GM23338 (cell line): ENCODE results near the gene RCVRN. TPM values are rescaled to one million over a fixed set of nuclear protein-coding genes. Genes with fewer than 3 reads are reported as not detected.

ENCODE experiments used
- ATAC-seq: fragments of 200-7000 bp; cut with Tn5 transposase; 3 replicates; pipeline ENCODE4 v1.9.1; 2020
- DNase-seq: peaks from one replicate; pipeline ENCODE4 v3.0.0-alpha.2; 2015; ENCODE audit warnings: low spot score
- H2AFZ ChIP-seq: fragments of 200-600 bp; sonication (generic); 2 replicates; pipeline ENCODE4 v1.8.0; 2016; ENCODE audit warnings: antibody characterized with exemption, mild to moderate bottlenecking, moderate library complexity
- H3F3A ChIP-seq: fragments of 200-600 bp; sonication (generic); replicated peaks from 2 replicates; pipeline ENCODE4 v1.8.0; 2017; ENCODE audit warnings: antibody characterized with exemption, mixed run types, low read depth
- H3K27ac ChIP-seq: fragments of 200-600 bp; sonication (generic); 2 replicates; pipeline ENCODE4 v1.6.1; 2016; ENCODE audit warnings: low read depth
- H3K27me3 ChIP-seq: fragments of 200-600 bp; sonication (generic); 2 replicates; pipeline ENCODE4 v1.8.0; 2016; ENCODE audit warnings: mild to moderate bottlenecking, mixed run types, moderate library complexity; ENCODE audit not compliant: insufficient read depth
- H3K36me3 ChIP-seq: fragments of 200-600 bp; sonication (generic); 2 replicates; pipeline ENCODE4 v1.8.0; 2016; ENCODE audit warnings: mild to moderate bottlenecking; ENCODE audit not compliant: insufficient read depth
- H3K4me1 ChIP-seq: fragments of 200-600 bp; sonication (generic); 2 replicates; pipeline ENCODE4 v1.8.0; 2016; ENCODE audit warnings: mild to moderate bottlenecking, moderate library complexity; ENCODE audit not compliant: insufficient read depth
- H3K4me2 ChIP-seq: fragments of 200-600 bp; sonication (generic); 2 replicates; pipeline ENCODE4 v1.7.1; 2017; ENCODE audit warnings: mixed run types
- H3K4me3 ChIP-seq: fragments of 200-600 bp; sonication (generic); 2 replicates; pipeline ENCODE4 v1.6.1; 2016; ENCODE audit warnings: mixed run types
- H3K79me2 ChIP-seq: fragments of 200-600 bp; sonication (generic); replicated peaks from 2 replicates; pipeline ENCODE4 v1.8.0; 2017; ENCODE audit warnings: mild to moderate bottlenecking; ENCODE audit not compliant: insufficient read depth
- H3K9me2 ChIP-seq: fragments of 200-600 bp; sonication (generic); 2 replicates; pipeline ENCODE4 v1.8.0; 2017; ENCODE audit not compliant: insufficient read depth
- H4K20me1 ChIP-seq: fragments of 200-600 bp; sonication (generic); replicated peaks from 2 replicates; pipeline ENCODE4 v1.8.0; 2017; ENCODE audit warnings: mild to moderate bottlenecking; ENCODE audit not compliant: insufficient read depth
- H3K27ac Mint-ChIP-seq: 2 replicates; pipeline ENCODE4 v1.8.0; 2020; ENCODE audit warnings: inconsistent platforms, mild to moderate bottlenecking, moderate library complexity, mixed read lengths
- H3K27me3 Mint-ChIP-seq: 3 replicates; pipeline ENCODE4 v1.8.0; 2022; ENCODE audit warnings: low read depth, mild to moderate bottlenecking, moderate library complexity, mixed read lengths, inconsistent platforms; ENCODE audit not compliant: insufficient read depth, poor library complexity
- H3K36me3 Mint-ChIP-seq: 3 replicates; pipeline ENCODE4 v1.8.0; 2021; ENCODE audit warnings: low read depth, mild to moderate bottlenecking, inconsistent platforms, moderate library complexity, mixed read lengths
- H3K4me1 Mint-ChIP-seq: 3 replicates; pipeline ENCODE4 v1.8.0; 2020; ENCODE audit warnings: mild to moderate bottlenecking, inconsistent platforms, mixed read lengths
- H3K4me3 Mint-ChIP-seq: 3 replicates; pipeline ENCODE4 v1.8.0; 2021; ENCODE audit warnings: moderate library complexity, mild to moderate bottlenecking, inconsistent platforms, mixed read lengths
- H3K9me3 Mint-ChIP-seq: 3 replicates; pipeline ENCODE4 v1.8.0; 2020; ENCODE audit warnings: moderate library complexity, mild to moderate bottlenecking, inconsistent platforms, mixed read lengths
- CTCF ChIP-seq, 2 experiments: fragments of 200-600 bp in 1 of 2; sonication (generic) in 1 of 2; conservative IDR thresholded peaks; 2 replicates each; pipeline versions ENCODE4 v1.5.1 to v1.6.1; 2016 to 2017; ENCODE audit warnings: antibody characterized with exemption in 2 of 2, low read depth in 2 of 2, mild to moderate bottlenecking in 2 of 2, moderate library complexity in 1 of 2
- EZH2 ChIP-seq: fragments of 200-600 bp; sonication (generic); IDR thresholded peaks from one replicate; pipeline ENCODE4 v1.8.0; 2017; ENCODE audit warnings: antibody characterized with exemption, mild to moderate bottlenecking, low read depth; ENCODE audit not compliant: unreplicated experiment
- EZH2phosphoT487 ChIP-seq: fragments of 200-600 bp; sonication (generic); IDR thresholded peaks from one replicate; pipeline ENCODE4 v1.8.1; 2018; ENCODE audit warnings: antibody characterized with exemption; ENCODE audit not compliant: unreplicated experiment
- JUNB ChIP-seq: IDR thresholded peaks from one replicate; pipeline ENCODE4 v1.6.1; 2016; ENCODE audit warnings: antibody characterized with exemption; ENCODE audit not compliant: unreplicated experiment
- NANOG ChIP-seq: IDR thresholded peaks from 2 replicates; pipeline ENCODE4 v1.6.1; 2016; ENCODE audit warnings: antibody characterized with exemption, borderline replicate concordance
- REST ChIP-seq: IDR thresholded peaks from one replicate; pipeline ENCODE4 v1.6.1; 2018; ENCODE audit warnings: antibody characterized with exemption; ENCODE audit not compliant: unreplicated experiment
- STAT1 ChIP-seq: IDR thresholded peaks from one replicate; pipeline ENCODE4 v1.6.1; 2016; ENCODE audit warnings: antibody characterized with exemption; ENCODE audit not compliant: unreplicated experiment
- ZNF114 ChIP-seq: fragments of 250-450 bp; sonication (Bioruptor Pico); IDR thresholded peaks from 2 replicates; pipeline ENCODE4 v1.5.0; 2020; ENCODE audit warnings: mild to moderate bottlenecking, moderate library complexity
- ZNF331 ChIP-seq: fragments of 250-450 bp; sonication (Bioruptor Pico); IDR thresholded peaks from 2 replicates; pipeline ENCODE4 v1.5.0; 2020; ENCODE audit warnings: low read depth, mild to moderate bottlenecking, moderate library complexity
- ZNF462 ChIP-seq: fragments of 250-450 bp; sonication (Bioruptor Pico); IDR thresholded peaks from 2 replicates; pipeline ENCODE4 v1.5.0; 2020; ENCODE audit warnings: mild to moderate bottlenecking, moderate library complexity
- polyA plus RNA-seq: library from polyadenylated mRNA; unstranded; fragments of >200 nt; fragmentation: Nextera tagmentation; extraction: Ambion mirVana; gene quantifications from 2 replicates; pipeline ENCODE4 v1.2.1, GENCODE V29; 2016
- total RNA-seq: library from RNA; depleted of rRNA; stranded (reverse); fragments of >200 nt; shearing (Covaris generic); gene quantifications from 2 replicates; pipeline ENCODE4 v1.2.3, GENCODE V29; 2014

Gene RCVRN
- total and polyA plus RNA-seq, 2 experiments from 2014 or later = not detected

- TF ChIP-seq CTCF (conservative IDR thresholded peaks at IDR 0.05; ENCODE audit: low read depth in 2 of 2) (no peak), STAT1 (no peak)
Measured at GRCh38 chr17:9916108-9916507, 11.0 kb upstream of the RCVRN start (continued).

GRCh38 chr17:9913476-9913875, 8.4 kb upstream of the RCVRN start:
- Histone ChIP-seq H2AFZ (no peak overlapping the region), H3K27me3 (no peaks in the 10 kb centered on the region), H3K4me3 (no peak overlapping the region), H3K36me3 (no peaks in the 10 kb centered on the region), H3K27ac (no peak overlapping the region), H3K9me2 (no peaks in the 10 kb centered on the region), H3F3A (no peaks in the 10 kb centered on the region), H3K79me2 (no peaks in the 10 kb centered on the region), H4K20me1 (no peaks in the 10 kb centered on the region), H3K4me2 (no peak overlapping the region), H3K4me1 (no peaks in the 10 kb centered on the region)
- Mint-ChIP-seq H3K36me3 (no peaks in the 10 kb centered on the region), H3K27me3 (peaks cover 23% of the 10 kb centered on the region), H3K27ac (no peak overlapping the region), H3K9me3 (no peaks in the 10 kb centered on the region; the same call in 2 of the 3 replicates), H3K4me3 (no peak overlapping the region), H3K4me1 (peaks cover 10% of the 10 kb centered on the region; the same call in 2 of the 3 replicates)
- ATAC-seq (no peak), DNase-seq (no peak)
- TF ChIP-seq EZH2phosphoT487 = no peak
- TF ChIP-seq ZNF331 (CRISPR knock-in tag) = no peak
- TF ChIP-seq ZNF114 (CRISPR knock-in tag) = no peak
- no peak for TF ChIP-seq NANOG
- no peak for TF ChIP-seq STAT1
- no peak for TF ChIP-seq EZH2
- TF ChIP-seq JUNB = no peak
- no peak for TF ChIP-seq CTCF (conservative IDR thresholded peaks at IDR 0.05; ENCODE audit: low read depth in 2 of 2)
- no peak for TF ChIP-seq REST
- TF ChIP-seq ZNF462 = no peak
